A549 treated with DMSO at 1 μM for 4 hours (cell line): ENCODE measurements around the gene ADGRV1. TPM values are rescaled to one million over a fixed set of nuclear protein-coding genes. Genes with fewer than 3 reads are reported as not detected.

Experiments
- total RNA-seq: library from RNA; stranded (reverse); fragments of 200-300 nt; extraction: Qiagen RNA extraction; gene quantifications from 5 replicates; pipeline ENCODE4 v1.2.3, GENCODE V29; 2022; ENCODE audit warnings: low read depth

ADGRV1 gene, protein sequence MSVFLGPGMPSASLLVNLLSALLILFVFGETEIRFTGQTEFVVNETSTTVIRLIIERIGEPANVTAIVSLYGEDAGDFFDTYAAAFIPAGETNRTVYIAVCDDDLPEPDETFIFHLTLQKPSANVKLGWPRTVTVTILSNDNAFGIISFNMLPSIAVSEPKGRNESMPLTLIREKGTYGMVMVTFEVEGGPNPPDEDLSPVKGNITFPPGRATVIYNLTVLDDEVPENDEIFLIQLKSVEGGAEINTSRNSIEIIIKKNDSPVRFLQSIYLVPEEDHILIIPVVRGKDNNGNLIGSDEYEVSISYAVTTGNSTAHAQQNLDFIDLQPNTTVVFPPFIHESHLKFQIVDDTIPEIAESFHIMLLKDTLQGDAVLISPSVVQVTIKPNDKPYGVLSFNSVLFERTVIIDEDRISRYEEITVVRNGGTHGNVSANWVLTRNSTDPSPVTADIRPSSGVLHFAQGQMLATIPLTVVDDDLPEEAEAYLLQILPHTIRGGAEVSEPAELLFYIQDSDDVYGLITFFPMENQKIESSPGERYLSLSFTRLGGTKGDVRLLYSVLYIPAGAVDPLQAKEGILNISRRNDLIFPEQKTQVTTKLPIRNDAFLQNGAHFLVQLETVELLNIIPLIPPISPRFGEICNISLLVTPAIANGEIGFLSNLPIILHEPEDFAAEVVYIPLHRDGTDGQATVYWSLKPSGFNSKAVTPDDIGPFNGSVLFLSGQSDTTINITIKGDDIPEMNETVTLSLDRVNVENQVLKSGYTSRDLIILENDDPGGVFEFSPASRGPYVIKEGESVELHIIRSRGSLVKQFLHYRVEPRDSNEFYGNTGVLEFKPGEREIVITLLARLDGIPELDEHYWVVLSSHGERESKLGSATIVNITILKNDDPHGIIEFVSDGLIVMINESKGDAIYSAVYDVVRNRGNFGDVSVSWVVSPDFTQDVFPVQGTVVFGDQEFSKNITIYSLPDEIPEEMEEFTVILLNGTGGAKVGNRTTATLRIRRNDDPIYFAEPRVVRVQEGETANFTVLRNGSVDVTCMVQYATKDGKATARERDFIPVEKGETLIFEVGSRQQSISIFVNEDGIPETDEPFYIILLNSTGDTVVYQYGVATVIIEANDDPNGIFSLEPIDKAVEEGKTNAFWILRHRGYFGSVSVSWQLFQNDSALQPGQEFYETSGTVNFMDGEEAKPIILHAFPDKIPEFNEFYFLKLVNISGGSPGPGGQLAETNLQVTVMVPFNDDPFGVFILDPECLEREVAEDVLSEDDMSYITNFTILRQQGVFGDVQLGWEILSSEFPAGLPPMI (N-terminal part only)
- total RNA-seq = 0.49 to 1.1 TPM (median 0.76 TPM) in 5 replicates

GRCh38 chr5:90558344-90559192, at the start of gene ADGRV1:
Gene ADGRV1, plus strand, starts transcription at chr5:90558797. Its CDS starts 99 bp downstream, at chr5:90558896.

GRCh38 chr5:90529194-90529938, 29.2 kb upstream of the ADGRV1 start, which contains the start of gene LYSMD3:
Gene LYSMD3, minus strand, starts transcription at chr5:90529584. Its CDS starts 4,295 bp downstream, at chr5:90525289.

Other genes with a start within 250 kb of the ADGRV1 start
- 20.7 to 28.7 TPM (median 26.3 TPM) in 5 replicates for gene CETN3, start 149.0 kb upstream of the ADGRV1 start, total RNA-seq
- gene MBLAC2, start 84.0 kb upstream of the ADGRV1 start, total RNA-seq = 2.0 to 3.7 TPM (median 3.3 TPM) in 5 replicates
- 15.2 to 18.8 TPM (median 16.0 TPM) in 5 replicates for gene POLR3G, start 83.9 kb upstream of the ADGRV1 start, total RNA-seq
- 7.7 to 11.1 TPM (median 10.6 TPM) in 5 replicates for gene LYSMD3, start 29.2 kb upstream of the ADGRV1 start, total RNA-seq